ENCODE data around the gene INSIG1. TPM values are rescaled to one million over a fixed set of nuclear protein-coding genes. Genes with fewer than 3 reads are reported as not detected.

The INSIG1 gene
- total and polyA plus RNA-seq, 12 donors = 9.9 to 249 (median 56.1) TPM

DNA sequence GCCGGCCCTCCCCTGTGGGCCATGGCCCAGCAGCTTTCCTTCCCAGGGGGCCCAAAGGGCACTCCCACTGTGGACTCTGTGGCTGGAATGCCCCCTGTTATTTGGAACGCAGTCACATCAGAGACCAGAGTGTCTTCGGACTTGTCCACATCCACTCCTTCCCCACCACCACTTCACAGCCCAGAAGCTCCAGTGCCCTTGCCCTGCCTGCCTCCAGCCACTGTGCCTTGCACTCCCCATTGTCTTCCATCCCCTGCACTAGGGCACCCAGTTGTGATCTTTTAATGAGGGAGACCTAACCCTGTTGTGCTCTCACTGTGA lies 19.4 kb downstream of the INSIG1 start:
- 84 to 93% (median 87%) methylated on average over 3 of the region's 3 CpGs for WGBS, 4 donors
- no peaks in the 10 kb centered on the region for H3K27me3 ChIP-seq
- TF ChIP-seq, protein P1, sequence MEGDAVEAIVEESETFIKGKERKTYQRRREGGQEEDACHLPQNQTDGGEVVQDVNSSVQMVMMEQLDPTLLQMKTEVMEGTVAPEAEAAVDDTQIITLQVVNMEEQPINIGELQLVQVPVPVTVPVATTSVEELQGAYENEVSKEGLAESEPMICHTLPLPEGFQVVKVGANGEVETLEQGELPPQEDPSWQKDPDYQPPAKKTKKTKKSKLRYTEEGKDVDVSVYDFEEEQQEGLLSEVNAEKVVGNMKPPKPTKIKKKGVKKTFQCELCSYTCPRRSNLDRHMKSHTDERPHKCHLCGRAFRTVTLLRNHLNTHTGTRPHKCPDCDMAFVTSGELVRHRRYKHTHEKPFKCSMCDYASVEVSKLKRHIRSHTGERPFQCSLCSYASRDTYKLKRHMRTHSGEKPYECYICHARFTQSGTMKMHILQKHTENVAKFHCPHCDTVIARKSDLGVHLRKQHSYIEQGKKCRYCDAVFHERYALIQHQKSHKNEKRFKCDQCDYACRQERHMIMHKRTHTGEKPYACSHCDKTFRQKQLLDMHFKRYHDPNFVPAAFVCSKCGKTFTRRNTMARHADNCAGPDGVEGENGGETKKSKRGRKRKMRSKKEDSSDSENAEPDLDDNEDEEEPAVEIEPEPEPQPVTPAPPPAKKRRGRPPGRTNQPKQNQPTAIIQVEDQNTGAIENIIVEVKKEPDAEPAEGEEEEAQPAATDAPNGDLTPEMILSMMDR (IDR thresholded peaks at IDR 0.05) = no peak
- TF ChIP-seq POLR2A (IDR thresholded peaks at IDR 0.05) = no peak
- no peaks in the 10 kb centered on the region for H3K4me1 ChIP-seq (replicated peaks in 1 of 2)
- no peaks in the 10 kb centered on the region for H3K36me3 ChIP-seq (replicated peaks in 1 of 2)
- intact Hi-C loops (cut with DNase I) = no loop called here
- H3K9me3 ChIP-seq (replicated peaks in 1 of 3) = no peaks in the 10 kb centered on the region
- H3K4me3 ChIP-seq = no peak overlapping the region
- no peak for DNase-seq
- H3K27ac ChIP-seq = no peak overlapping the region

DNA sequence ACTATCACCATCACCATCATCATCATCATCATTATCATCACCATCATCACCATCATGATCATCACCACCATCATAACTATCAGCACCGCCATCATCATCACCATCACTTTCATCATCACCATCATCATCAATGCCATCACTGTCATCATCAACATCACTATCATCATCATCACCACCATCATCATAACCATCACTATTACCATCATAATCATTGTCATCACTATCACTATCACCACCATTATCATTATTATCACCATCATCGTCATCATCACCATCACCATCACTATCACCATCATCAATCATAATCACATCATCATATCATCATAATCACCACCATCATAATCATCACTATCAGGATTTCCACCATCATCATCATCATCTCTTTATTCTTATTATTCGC lies 20.6 kb downstream of the INSIG1 start:
- DNase-seq = no peak
- 93 to 97% (median 95%) methylated on average over 3 of the region's 3 CpGs for WGBS, 4 donors

DNA sequence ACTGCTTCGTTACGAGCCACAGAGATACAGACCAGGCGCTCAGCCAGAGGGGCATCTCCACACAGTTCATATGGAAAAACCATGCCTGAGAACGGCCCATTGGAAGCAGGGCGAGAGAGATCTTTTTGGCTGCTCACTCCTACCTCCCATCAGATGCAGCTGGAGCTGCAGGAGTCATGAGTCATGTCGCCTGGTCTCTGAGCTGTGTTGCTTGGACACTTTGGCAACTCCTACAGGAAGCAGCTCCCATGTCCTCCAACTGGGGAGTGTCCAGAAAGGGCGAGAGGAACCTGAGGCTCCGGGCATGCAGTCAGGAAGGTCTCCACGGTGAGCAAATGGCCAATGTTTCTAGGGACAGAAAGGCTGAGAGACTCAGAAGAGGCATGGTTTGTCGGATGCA lies 24.9 kb downstream of the INSIG1 start:
- H3K4me1 ChIP-seq (replicated peaks in 1 of 2) = no peaks in the 10 kb centered on the region
- H3K27me3 ChIP-seq = no peaks in the 10 kb centered on the region
- intact Hi-C loops (cut with DNase I) = no loop called here
- no peak overlapping the region for H3K4me3 ChIP-seq
- TF ChIP-seq POLR2A (IDR thresholded peaks at IDR 0.05) = no peak
- TF ChIP-seq, protein P1 (IDR thresholded peaks at IDR 0.05) = no peak
- no peaks in the 10 kb centered on the region for H3K9me3 ChIP-seq (replicated peaks in 1 of 3)
- DNase-seq = no peak
- H3K27ac ChIP-seq = no peak overlapping the region
- WGBS, 4 donors = 58 to 70% (median 65%) methylated on average over 9 to 10 of the region's 10 CpGs
- H3K36me3 ChIP-seq (replicated peaks in 1 of 2) = no peaks in the 10 kb centered on the region

More for the DNA sequence above, 20.6 kb downstream of the INSIG1 start:
- H3K27ac ChIP-seq = no peak overlapping the region
- no peaks in the 10 kb centered on the region for H3K27me3 ChIP-seq
- TF ChIP-seq, protein P1 (IDR thresholded peaks at IDR 0.05) = no peak
- TF ChIP-seq POLR2A (IDR thresholded peaks at IDR 0.05) = no peak
- H3K4me3 ChIP-seq = no peak overlapping the region
- intact Hi-C loops (cut with DNase I) = no loop called here
- H3K4me1 ChIP-seq (replicated peaks in 1 of 2) = no peaks in the 10 kb centered on the region
- no peaks in the 10 kb centered on the region for H3K9me3 ChIP-seq (replicated peaks in 1 of 3)
- no peaks in the 10 kb centered on the region for H3K36me3 ChIP-seq (replicated peaks in 1 of 2)

DNA sequence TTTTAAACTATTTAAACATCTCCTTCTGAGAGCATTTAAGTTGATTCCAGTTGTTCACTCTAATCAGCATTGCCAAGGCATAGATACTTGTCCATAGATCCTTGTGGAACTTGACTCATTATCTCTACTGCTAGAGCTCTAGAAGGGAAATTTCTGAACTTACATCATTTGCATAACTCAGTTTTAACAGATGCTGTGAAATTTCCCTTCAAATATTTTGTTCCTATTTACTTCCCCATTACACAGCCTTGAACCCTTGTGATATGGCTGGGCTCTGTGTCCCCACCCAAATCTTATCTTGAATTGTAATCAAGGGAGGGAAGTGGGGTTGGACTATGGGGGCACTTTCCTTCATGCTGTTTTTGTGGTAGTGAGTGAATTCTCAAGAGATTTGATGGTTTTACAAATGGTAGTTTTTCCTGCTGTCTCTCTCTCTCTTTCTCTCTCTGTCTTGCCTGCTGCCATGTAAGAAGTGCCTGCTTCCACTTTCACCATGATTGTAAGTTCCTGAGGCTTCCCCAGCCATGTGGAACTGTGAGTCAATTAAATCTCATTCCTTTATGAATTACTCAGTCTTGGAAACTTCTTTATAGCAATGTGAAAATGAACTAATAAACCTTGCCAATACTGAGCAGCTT lies 25.4 kb downstream of the INSIG1 start:
- H3K36me3 ChIP-seq (replicated peaks in 1 of 2) = no peaks in the 10 kb centered on the region
- DNase-seq = no peak
- H3K27me3 ChIP-seq = no peaks in the 10 kb centered on the region
- H3K4me1 ChIP-seq (replicated peaks in 1 of 2) = no peaks in the 10 kb centered on the region
- no peak overlapping the region for H3K27ac ChIP-seq
- no peaks in the 10 kb centered on the region for H3K9me3 ChIP-seq (replicated peaks in 1 of 3)
- TF ChIP-seq, protein P1 (IDR thresholded peaks at IDR 0.05) = no peak
- no peak for TF ChIP-seq POLR2A (IDR thresholded peaks at IDR 0.05)
- H3K4me3 ChIP-seq = no peak overlapping the region
- intact Hi-C loops (cut with DNase I) = no loop called here

Data from adrenal gland (tissue), 12 donors.